HG02840 (cell line): Measurements from ENCODE around the gene LAMA5.

Source experiments
- ATAC-seq: cut with Tn5 transposase; IDR thresholded peaks from one replicate; pipeline ENCODE4 v1.9.1; 2021; ENCODE audit warnings: mild to moderate bottlenecking, moderate library complexity, moderate number of reproducible peaks; ENCODE audit not compliant: unreplicated experiment, low FRiP score

The LAMA5 gene

GRCh38 chr20:62332421-62332820 lies 34.7 kb downstream of the LAMA5 start:
- ATAC-seq, result no peak

GRCh38 chr20:62331347-62331746 lies 35.8 kb downstream of the LAMA5 start:
- ATAC-seq, result no peak

- no peak for ATAC-seq
These were observed 36.4 kb downstream of the LAMA5 start for GRCh38 chr20:62330576-62331317.

- no peak for ATAC-seq
These were observed 37.4 kb downstream of the LAMA5 start for GRCh38 chr20:62329389-62330377.

- ATAC-seq, result no peak
These were observed 38.3 kb downstream of the LAMA5 start for GRCh38 chr20:62328684-62329388.

- no peak for ATAC-seq
These were observed 39.2 kb downstream of the LAMA5 start for GRCh38 chr20:62327726-62328495.

- no peak for ATAC-seq
These were observed 40.0 kb downstream of the LAMA5 start for GRCh38 chr20:62326959-62327725.

- no peak for ATAC-seq
These were observed 40.6 kb downstream of the LAMA5 start for GRCh38 chr20:62326559-62326958.

GRCh38 chr20:62325172-62325905 lies 41.8 kb downstream of the LAMA5 start:
- ATAC-seq, result no peak

- ATAC-seq, result no peak
These were observed 42.9 kb downstream of the LAMA5 start for GRCh38 chr20:62323980-62324906.

GRCh38 chr20:62323146-62323979 lies 43.7 kb downstream of the LAMA5 start:
- no peak for ATAC-seq

GRCh38 chr20:62322492-62323041 lies 44.5 kb downstream of the LAMA5 start:
- no peak for ATAC-seq

GRCh38 chr20:62321975-62322374 lies 45.1 kb downstream of the LAMA5 start:
- ATAC-seq, result no peak

GRCh38 chr20:62321521-62321948 lies 45.6 kb downstream of the LAMA5 start:
- no peak for ATAC-seq

- no peak for ATAC-seq
These were observed 46.3 kb downstream of the LAMA5 start for GRCh38 chr20:62320581-62321354.
